HCT116 (cell line): ENCODE measurements around the gene SF3B6. TPM values are rescaled to one million over a fixed set of nuclear protein-coding genes. Genes with fewer than 3 reads are reported as not detected.

Source experiments
- ATAC-seq: fragments of 200-7000 bp; cut with Tn5 transposase; 2 replicates; pipeline ENCODE4 v1.9.1; 2020; ENCODE audit warnings: mild to moderate bottlenecking, moderate library complexity
- BruUV-seq: library from RNA; stranded (reverse); fragments of 400-500 nt; replicated peaks from 2 replicates; lab custom pipeline; 2021; lab: Mats Ljungman, UMichigan
- CTCF ChIA-PET: fragments of 300-600 bp; sonication (Branson Sonifier 250); formaldehyde crosslinking; loops from one replicate; lab custom pipeline; 2021; ENCODE audit warnings: antibody characterized with exemption; lab: Charles Lee
- POLR2A ChIA-PET: fragments of 300-600, 350-600 bp; sonication (Branson Sonifier 250); formaldehyde crosslinking; loops from one replicate; lab custom pipeline; 2021; ENCODE audit warnings: antibody characterized with exemption; lab: Charles Lee
- RAD21 ChIA-PET, 2 experiments: fragments of 300-600 bp; sonication (Branson Sonifier 250); formaldehyde crosslinking; loops; one replicate each; lab custom pipeline; 2023; ENCODE audit warnings: low total read pairs in 2 of 2; ENCODE audit not compliant: uncharacterized antibody in 2 of 2, unreplicated experiment in 2 of 2, low non-redundant PET in 1 of 2; lab: Charles Lee
- DNase-seq: peaks from one replicate; pipeline ENCODE4 v3.0.0-alpha.2; 2010; ENCODE audit warnings: low read depth, low spot score
- H2AFZ ChIP-seq: fragments of 200-600 bp; shearing (Covaris generic), sonication (generic); 2 replicates; pipeline ENCODE4 v1.6.1; 2017; ENCODE audit warnings: low read depth, mixed run types, mixed read lengths, antibody characterized with exemption, low read length; ENCODE audit not compliant: poor library complexity, severe bottlenecking
- H3K27ac ChIP-seq: 2 replicates; pipeline ENCODE4 v1.5.1; 2012; ENCODE audit warnings: low read depth, low read length
- H3K27me3 ChIP-seq: fragments of 200-600 bp; sonication (generic); 2 replicates; pipeline ENCODE4 v1.6.1; 2016; ENCODE audit warnings: mixed run types, low read length, mixed read lengths; ENCODE audit not compliant: insufficient read depth
- H3K36me3 ChIP-seq, 2 experiments: fragments of 200-500 bp in 1 of 2; fragments of 200-600 bp in 1 of 2; sonication (Bioruptor generic) in 1 of 2; sonication (generic) in 1 of 2; 2 replicates each; pipeline versions ENCODE4 v1.5.1 to v1.6.1; 2014 to 2016; ENCODE audit warnings: low read length in 2 of 2, inconsistent platforms in 1 of 2, mixed read lengths in 1 of 2, mixed run types in 1 of 2; ENCODE audit not compliant: insufficient read depth in 2 of 2, control insufficient read depth in 1 of 2
- H3K4me1 ChIP-seq, 2 experiments: fragments of 200-600 bp in 1 of 2; sonication (generic) in 1 of 2; 2 replicates each; pipeline versions ENCODE4 v1.5.1 to v1.6.1; 2012 to 2017; ENCODE audit warnings: low read length in 2 of 2, inconsistent platforms in 1 of 2, mild to moderate bottlenecking in 1 of 2, mixed read lengths in 1 of 2, mixed run types in 1 of 2, moderate library complexity in 1 of 2; ENCODE audit not compliant: insufficient read depth in 2 of 2, control insufficient read depth in 1 of 2
- H3K4me2 ChIP-seq: fragments of 200-600 bp; sonication (generic); 2 replicates; pipeline ENCODE4 v1.6.1; 2017; ENCODE audit warnings: mixed run types, low read length, mixed read lengths
- H3K4me3 ChIP-seq, 2 experiments: fragments of 200-600 bp in 1 of 2; sonication (generic) in 1 of 2; replicated peaks in 1 of 2; 2 replicates each; pipeline ENCODE4 v1.5.1; 2011 to 2016; ENCODE audit warnings: low read length in 2 of 2, control low read depth in 1 of 2, low read depth in 1 of 2, mild to moderate bottlenecking in 1 of 2, mixed read lengths in 1 of 2, mixed run types in 1 of 2
- H3K79me2 ChIP-seq: fragments of 200-600 bp; sonication (generic); 2 replicates; pipeline ENCODE4 v1.6.1; 2017; ENCODE audit warnings: mild to moderate bottlenecking, mixed run types, low read length, moderate library complexity, mixed read lengths; ENCODE audit not compliant: insufficient read depth
- H3K9ac ChIP-seq: fragments of 200-600 bp; sonication (generic); 2 replicates; pipeline ENCODE4 v1.6.1; 2016; ENCODE audit warnings: low read length, mixed read lengths
- H3K9me2 ChIP-seq: fragments of 200-600 bp; sonication (generic), shearing (Covaris generic); 2 replicates; pipeline ENCODE4 v1.6.1; 2017; ENCODE audit warnings: mixed run types, mild to moderate bottlenecking, moderate library complexity; ENCODE audit not compliant: insufficient read depth
- H3K9me3 ChIP-seq, 2 experiments: fragments of 200-500 bp in 1 of 2; fragments of 200-600 bp in 1 of 2; sonication (Bioruptor generic) in 1 of 2; sonication (generic) in 1 of 2; 2 replicates each; pipeline ENCODE4 v1.6.1; 2014 to 2017; ENCODE audit warnings: low read length in 2 of 2, mixed read lengths in 2 of 2, inconsistent platforms in 1 of 2, low read depth in 1 of 2, mild to moderate bottlenecking in 1 of 2, mixed run types in 1 of 2, moderate library complexity in 1 of 2; ENCODE audit not compliant: control insufficient read depth in 1 of 2, insufficient read depth in 1 of 2
- H4K20me1 ChIP-seq: fragments of 200-600 bp; sonication (generic), shearing (Covaris generic); 2 replicates; pipeline ENCODE4 v1.6.1; 2017; ENCODE audit warnings: mixed run types, mild to moderate bottlenecking, moderate library complexity; ENCODE audit not compliant: insufficient read depth
- ATF3 ChIP-seq: IDR thresholded peaks from 2 replicates; pipeline ENCODE4 v1.6.1; 2012
- CBX3 ChIP-seq: IDR thresholded peaks from 2 replicates; pipeline ENCODE4 v1.6.1; 2012; ENCODE audit warnings: low read depth
- CEBPB ChIP-seq: IDR thresholded peaks from 2 replicates; pipeline ENCODE4 v1.6.1; 2012; ENCODE audit warnings: low read depth
- CTCF ChIP-seq, 3 experiments: fragments of 200-600 bp in 1 of 3; sonication (generic) in 1 of 3; IDR thresholded peaks in 2 of 3; conservative IDR thresholded peaks in 1 of 3; 2 replicates each; pipeline ENCODE4 v1.5.1; 2012 to 2017; ENCODE audit warnings: low read depth in 2 of 3, low read length in 2 of 3, antibody characterized with exemption in 1 of 3, borderline replicate concordance in 1 of 3, control low read depth in 1 of 3, mild to moderate bottlenecking in 1 of 3, mixed read lengths in 1 of 3, mixed run types in 1 of 3, moderate library complexity in 1 of 3; ENCODE audit not compliant: insufficient read depth in 1 of 3
- EGR1 ChIP-seq: IDR thresholded peaks from 2 replicates; pipeline ENCODE4 v1.6.1; 2012; ENCODE audit warnings: low read depth
- EZH2 ChIP-seq: fragments of 200-600 bp; sonication (generic); IDR thresholded peaks from 2 replicates; pipeline ENCODE4 v1.6.1; 2017; ENCODE audit warnings: antibody characterized with exemption, mixed run types
- JUND ChIP-seq: IDR thresholded peaks from 2 replicates; pipeline ENCODE4 v1.6.1; 2012
- POLR2A ChIP-seq: IDR thresholded peaks from 2 replicates; pipeline ENCODE4 v1.7.0; 2011; ENCODE audit warnings: borderline replicate concordance; ENCODE audit not compliant: insufficient read depth, insufficient read length; ENCODE audit errors: extremely low read depth
- POLR2AphosphoS5 ChIP-seq: IDR thresholded peaks from 2 replicates; pipeline ENCODE4 v1.6.1; 2011; ENCODE audit warnings: mild to moderate bottlenecking, low read depth, low read length, moderate library complexity
- RAD21 ChIP-seq: IDR thresholded peaks from 2 replicates; pipeline ENCODE4 v1.6.1; 2012; ENCODE audit warnings: low read depth, mild to moderate bottlenecking
- SIN3A ChIP-seq: IDR thresholded peaks from 2 replicates; pipeline ENCODE4 v1.6.1; 2012; ENCODE audit warnings: low read depth
- SP1 ChIP-seq: IDR thresholded peaks from 2 replicates; pipeline ENCODE4 v1.6.1; 2012; ENCODE audit warnings: low read depth
- SRF ChIP-seq: IDR thresholded peaks from 2 replicates; pipeline ENCODE4 v1.6.1; 2012; ENCODE audit warnings: low read depth
- TCF7L2 ChIP-seq: IDR thresholded peaks from 2 replicates; pipeline ENCODE4 v1.7.0; 2011; ENCODE audit warnings: borderline replicate concordance, inconsistent platforms; ENCODE audit not compliant: insufficient read depth, insufficient read length; ENCODE audit errors: extremely low read depth
- YY1 ChIP-seq: IDR thresholded peaks from 2 replicates; pipeline ENCODE4 v1.6.1; 2011; ENCODE audit warnings: low read length, low read depth, moderate library complexity, mild to moderate bottlenecking; ENCODE audit not compliant: insufficient replicate concordance; ENCODE audit errors: extremely low read depth
- ZBTB33 ChIP-seq: IDR thresholded peaks from 2 replicates; pipeline ENCODE4 v1.6.1; 2011; ENCODE audit warnings: mild to moderate bottlenecking, low read length, moderate library complexity; ENCODE audit not compliant: insufficient replicate concordance; ENCODE audit errors: extremely low read depth
- ZFX ChIP-seq: fragments of 450-650 bp; IDR thresholded peaks from 2 replicates; pipeline ENCODE4 v1.6.1; 2017
- ZNF274 ChIP-seq: fragments of 200-500 bp; sonication (Bioruptor generic); IDR thresholded peaks from 2 replicates; pipeline ENCODE4 v1.6.1; 2014; ENCODE audit warnings: mild to moderate bottlenecking, low read depth, low read length, inconsistent platforms
- intact Hi-C: fragments of 100-400 bp; cut with micrococcal nuclease; formaldehyde crosslinking; loops from 2 replicates; pipeline ENCODE4 v1.10.0; 2022
- total RNA-seq: library from RNA; stranded (reverse); gene quantifications from one replicate; pipeline ENCODE4 v1.2.1, GENCODE V29; 2021; ENCODE audit not compliant: unreplicated experiment

The SF3B6 gene
- total RNA-seq, 1 experiment from 2014 or later, result 129 TPM

- H3K9ac ChIP-seq, result no peak overlapping the region
- H3K9me2 ChIP-seq, result no peaks in the 10 kb centered on the region
- DNase-seq, result no peak
- intact Hi-C loops, result no loop called here
- H3K4me3 ChIP-seq, result no peak overlapping the region
- peaks cover 10 to 21% of the 10 kb centered on the region in 2 experiments for H3K4me1 ChIP-seq
- BruUV-seq, result no TSS peak
- ChIA-PET CTCF (no interaction called here), RAD21 (no interaction called here), POLR2A (no interaction called here)
- no peak overlapping the region for H2AFZ ChIP-seq
- H3K4me2 ChIP-seq, result no peak overlapping the region
- no peaks in the 10 kb centered on the region for H3K79me2 ChIP-seq
- no peaks in the 10 kb centered on the region for H3K36me3 ChIP-seq
- no peak overlapping the region for H3K27ac ChIP-seq
- no peak for ATAC-seq
- TF ChIP-seq EZH2 (no peak), RAD21 (no peak), SIN3A (no peak), POLR2AphosphoS5 (no peak), YY1 (no peak), CTCF (IDR thresholded peaks at IDR 0.05 in 2 of 3, conservative IDR thresholded peaks at IDR 0.05 in 1 of 3; ENCODE audit: borderline replicate concordance in 1 of 3, insufficient read depth in 1 of 3, low read depth in 2 of 3, low read length in 2 of 3) (no peak), JUND (no peak), CEBPB (no peak), ZFX (no peak), TCF7L2 (no peak), POLR2A (no peak), SRF (no peak), CBX3 (no peak), ZNF274 (no peak), ZBTB33 (no peak), ATF3 (no peak), SP1 (no peak), EGR1 (no peak)
- no peaks in the 10 kb centered on the region for H3K27me3 ChIP-seq
- H4K20me1 ChIP-seq, result no peaks in the 10 kb centered on the region
- no peaks in the 10 kb centered on the region for H3K9me3 ChIP-seq
These were observed 56.4 kb downstream of the SF3B6 start for GRCh38 chr2:24019729-24020128.
